Activated naive CD4-positive, alpha-beta T cell treated with anti-CD3 and anti-CD28 coated beads, Interleukin-2, amount 10 ng/mL, durations not matched to agents 5 hours and 36 hours (primary cell): ENCODE data around the gene BCCIP. TPM values are rescaled to one million over a fixed set of nuclear protein-coding genes. Genes with fewer than 3 reads are reported as not detected.

Experiments
- microRNA-seq: library from miRNA; unstranded; fragments of <30 nt; microRNA quantifications from one replicate; pipeline ENCODE4 v1.2.0, GENCODE V29; 2022; ENCODE audit warnings: borderline microRNAs expressed, borderline replicate concordance
- total RNA-seq, 2 experiments: library from RNA; stranded (reverse); gene quantifications; one replicate each; pipeline ENCODE4 v1.2.3, GENCODE V29; 2021

Gene BCCIP
- total RNA-seq, result 10 to 100 TPM; 45.5 to 48.0 TPM

DNA sequence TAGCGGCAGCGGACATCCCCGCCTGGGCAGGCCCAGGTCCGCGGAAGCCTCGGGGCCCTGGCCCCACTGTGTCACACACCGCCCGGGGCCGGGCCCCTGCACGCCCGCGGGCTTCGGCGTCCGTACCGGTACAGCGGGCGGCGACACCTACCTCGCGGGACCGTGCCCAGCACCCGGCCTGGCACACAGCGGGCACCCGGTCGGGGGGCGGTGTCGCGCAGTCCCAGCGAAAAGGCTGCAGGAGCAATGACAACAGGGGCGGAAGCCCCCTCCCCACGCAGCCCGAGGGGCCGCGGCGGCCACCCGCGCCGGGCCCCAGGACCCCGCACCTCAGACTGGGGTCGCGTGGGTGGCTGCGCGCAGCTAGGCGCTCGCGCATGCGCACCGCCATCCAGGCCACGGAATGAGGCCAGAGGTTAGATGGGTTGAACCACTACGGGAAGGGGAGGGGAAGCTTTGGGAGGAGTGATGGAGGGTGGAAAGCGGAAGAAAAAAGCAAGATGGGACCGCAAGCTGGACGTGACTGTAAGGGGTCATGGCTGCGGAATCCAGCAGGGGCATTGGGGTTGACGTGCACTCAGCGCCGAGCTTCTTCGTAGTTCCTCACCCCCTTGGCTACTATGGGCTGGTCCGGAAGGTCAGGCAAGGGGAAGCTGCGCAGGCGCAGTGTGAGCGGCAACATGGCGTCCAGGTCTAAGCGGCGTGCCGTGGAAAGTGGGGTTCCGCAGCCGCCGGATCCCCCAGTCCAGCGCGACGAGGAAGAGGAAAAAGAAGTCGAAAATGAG, at the start of gene BCCIP, which contains the start of gene UROS:
Gene BCCIP, plus strand, starts transcription at position 669 of the 785 bp plus-strand sequence. Its CDS starts 12 bp downstream, at position 681.
Gene UROS, minus strand, starts transcription at position 381 of the 785 bp plus-strand sequence. CDS start 6,759 bp downstream, outside the sequence.

DNA sequence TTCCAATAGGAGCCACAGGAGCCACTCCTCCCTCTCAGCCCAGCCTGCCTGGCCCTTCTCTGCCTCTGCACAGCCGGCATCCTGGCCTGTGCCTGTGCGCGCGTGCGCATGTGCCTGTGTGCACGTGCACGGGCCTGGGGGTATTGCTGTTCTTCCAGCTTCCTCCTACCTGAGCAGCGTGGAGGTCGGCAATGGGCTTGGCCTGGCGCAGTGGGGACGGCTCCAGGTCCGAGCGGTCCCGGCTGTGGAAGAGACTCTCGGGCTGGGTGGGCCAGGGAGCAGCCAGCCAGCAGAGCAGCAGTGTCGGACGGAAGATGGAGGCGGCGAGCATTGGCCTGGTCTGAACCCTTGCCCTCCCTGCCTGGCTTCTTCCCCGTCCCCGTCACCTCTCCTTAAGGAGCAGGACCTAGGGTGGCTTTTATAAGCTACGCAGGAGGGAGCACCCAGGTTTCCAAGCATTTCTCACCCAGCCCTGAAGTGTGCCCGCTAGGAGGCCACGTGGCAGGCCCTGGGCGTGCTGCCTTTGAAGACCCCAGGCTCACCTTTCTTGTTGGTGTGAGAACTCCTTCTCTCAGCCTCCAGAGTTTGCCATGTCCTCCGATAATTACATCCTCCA, 47.7 kb upstream of the BCCIP start, which contains the start of gene MMP21:
Gene MMP21, minus strand, starts transcription at position 331 of the 616 bp plus-strand sequence. Its CDS starts 0 bp downstream, at position 331.

GRCh38 chr10:125881192-125881591, 57.8 kb downstream of the BCCIP start, which contains the start of gene DHX32:
DHX32 (minus strand) TSS chr10:125881292; CDS start chr10:125880824, 468 bp downstream.

Small RNAs within 50 kb of the gene (microRNA-seq; reads per million reads assigned to microRNA genes)
- gene MIR4484, result 0.63 reads per million

Other genes starting within 250 kb of the BCCIP start
- not detected for gene TEX36, start 140.4 kb upstream of the BCCIP start, total RNA-seq
- gene EDRF1, start 103.8 kb upstream of the BCCIP start, total RNA-seq, result 10 to 100 TPM; 35.4 to 35.8 TPM
- not detected for gene MMP21, start 47.7 kb upstream of the BCCIP start, total RNA-seq
- 10 to 100 TPM; 38.1 to 42.5 TPM for gene UROS, start 288 bp upstream of the BCCIP start, total RNA-seq
- 10 to 100 TPM; 15.2 to 16.6 TPM for gene DHX32, start 57.7 kb downstream of the BCCIP start, total RNA-seq
- not detected for gene FANK1, start 73.0 kb downstream of the BCCIP start, total RNA-seq